ENCODE results near the gene CASP1. TPM values are rescaled to one million over a fixed set of nuclear protein-coding genes. Genes with fewer than 3 reads are reported as not detected.
A peak's percentile ranks its signal among the peaks of the same experiment; 100 is the strongest.

CASP1 gene
- polyA plus RNA-seq, 4 donors, result 67.8 to 392 (median 85.5) TPM

- Histone ChIP-seq H3K36me3 (ENCODE audit: control insufficient read depth in 3 of 3, insufficient read depth in 2 of 3, low read depth in 1 of 3, low read length in 3 of 3) (peaks cover 0 to 8% (median 7%) of the 10 kb centered on the region in 3 donors), H3K27ac (ENCODE audit: low read depth in 1 of 3, low read length in 2 of 3) (peak overlapping the region; percentile 54 to 65 (median 62)), H3K4me1 (ENCODE audit: control insufficient read depth in 3 of 3, insufficient read depth in 2 of 3, low read depth in 1 of 3, low read length in 2 of 3) (peaks cover 0 to 5% (median 3%) of the 10 kb centered on the region in 3 donors), H3K4me3 (ENCODE audit: low read depth in 1 of 3, low read length in 3 of 3) (no peak overlapping the region), H3K9me3 (ENCODE audit: control insufficient read depth in 2 of 2, insufficient read depth in 1 of 2, low read depth in 1 of 2, low read length in 1 of 2) (no peaks in the 10 kb centered on the region), H3K27me3 (ENCODE audit: control insufficient read depth in 3 of 3, insufficient read depth in 3 of 3, low read length in 3 of 3) (no peaks in the 10 kb centered on the region)
- FAIRE-seq (no peak), DNase-seq (peak in 1 of 2 donors; percentile 32)
- 13 to 32% (median 19%) methylated on average over 2 of the region's 2 CpGs for WGBS, 3 donors
Measured at GRCh38 chr11:105022527-105022926, 12.4 kb downstream of the CASP1 start.

DNA sequence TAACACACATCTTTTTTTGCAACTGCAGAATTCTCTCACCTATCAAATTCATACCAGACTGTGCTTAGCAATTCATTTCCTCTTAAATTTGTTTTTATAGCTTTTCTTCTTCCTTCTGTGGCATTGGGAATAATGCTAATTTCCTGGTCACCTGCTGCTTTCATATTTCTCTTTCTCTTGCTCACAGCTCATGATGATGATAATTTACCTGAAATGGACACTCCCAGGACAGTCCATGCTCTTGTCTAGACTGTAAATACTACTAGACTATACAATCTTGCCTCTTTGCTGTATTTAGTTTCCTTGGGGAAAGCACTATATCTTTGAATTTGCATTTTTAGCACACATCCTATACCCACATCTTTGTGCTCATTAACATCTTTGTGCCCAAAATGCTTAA, 27.5 kb downstream of the CASP1 start:
- H3K27me3 ChIP-seq (ENCODE audit: control insufficient read depth in 3 of 3, insufficient read depth in 3 of 3, low read length in 3 of 3), result no peaks in the 10 kb centered on the region
- H3K4me3 ChIP-seq (ENCODE audit: low read depth in 1 of 3, low read length in 3 of 3), result no peak overlapping the region
- no peaks in the 10 kb centered on the region for H3K9me3 ChIP-seq (ENCODE audit: control insufficient read depth in 2 of 2, insufficient read depth in 1 of 2, low read depth in 1 of 2, low read length in 1 of 2)
- no peak for DNase-seq
- H3K36me3 ChIP-seq (ENCODE audit: control insufficient read depth in 3 of 3, insufficient read depth in 2 of 3, low read depth in 1 of 3, low read length in 3 of 3), result no peaks in the 10 kb centered on the region
- no peak overlapping the region for H3K27ac ChIP-seq (ENCODE audit: low read depth in 1 of 3, low read length in 2 of 3)
- FAIRE-seq, result no peak
- H3K4me1 ChIP-seq (ENCODE audit: control insufficient read depth in 3 of 3, insufficient read depth in 2 of 3, low read depth in 1 of 3, low read length in 2 of 3), result no peaks in the 10 kb centered on the region

- Histone ChIP-seq H3K36me3 (ENCODE audit: control insufficient read depth in 3 of 3, insufficient read depth in 2 of 3, low read depth in 1 of 3, low read length in 3 of 3) (no peaks in the 10 kb centered on the region), H3K9me3 (ENCODE audit: control insufficient read depth in 2 of 2, insufficient read depth in 1 of 2, low read depth in 1 of 2, low read length in 1 of 2) (no peaks in the 10 kb centered on the region), H3K27me3 (ENCODE audit: control insufficient read depth in 3 of 3, insufficient read depth in 3 of 3, low read length in 3 of 3) (no peaks in the 10 kb centered on the region), H3K4me3 (ENCODE audit: low read depth in 1 of 3, low read length in 3 of 3) (no peak overlapping the region), H3K4me1 (ENCODE audit: control insufficient read depth in 3 of 3, insufficient read depth in 2 of 3, low read depth in 1 of 3, low read length in 2 of 3) (no peaks in the 10 kb centered on the region), H3K27ac (ENCODE audit: low read depth in 1 of 3, low read length in 2 of 3) (no peak overlapping the region)
- FAIRE-seq (no peak), DNase-seq (no peak)
- WGBS, 3 donors, result 84 to 94% (median 87%) methylated on average over 3 of the region's 3 CpGs
Measured at GRCh38 chr11:105005451-105005845, 29.5 kb downstream of the CASP1 start.

- no peak for FAIRE-seq
Measured at GRCh38 chr11:105004021-105004420, 30.9 kb downstream of the CASP1 start.

DNA sequence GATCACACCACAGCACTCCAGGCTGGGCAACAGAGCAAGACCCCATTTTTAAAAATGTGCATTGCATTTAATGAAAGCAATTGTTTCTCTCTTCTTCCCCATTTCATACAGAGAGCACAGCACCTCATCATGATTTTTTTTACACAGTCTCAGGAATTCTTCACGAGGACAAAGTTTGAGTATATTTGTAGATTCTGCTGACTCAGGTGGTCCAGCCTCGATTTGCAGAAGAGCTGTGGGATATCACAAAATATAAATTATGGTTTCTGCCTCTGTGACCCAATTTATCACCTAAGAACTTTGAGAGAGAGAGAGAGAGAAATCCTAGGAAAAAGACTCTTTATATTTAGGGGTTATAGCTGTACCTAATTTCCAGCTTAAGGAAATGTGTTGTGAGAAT, 31.8 kb downstream of the CASP1 start:
- DNase-seq, result no peak
- no peak overlapping the region for H3K27ac ChIP-seq (ENCODE audit: low read depth in 1 of 3, low read length in 2 of 3)
- 72 to 87% (median 83%) methylated on average over 2 of the region's 2 CpGs for WGBS, 3 donors
- no peaks in the 10 kb centered on the region for H3K9me3 ChIP-seq (ENCODE audit: control insufficient read depth in 2 of 2, insufficient read depth in 1 of 2, low read depth in 1 of 2, low read length in 1 of 2)
- peaks cover 0 to 4% (median 2%) of the 10 kb centered on the region in 3 donors for H3K36me3 ChIP-seq (ENCODE audit: control insufficient read depth in 3 of 3, insufficient read depth in 2 of 3, low read depth in 1 of 3, low read length in 3 of 3)
- H3K27me3 ChIP-seq (ENCODE audit: control insufficient read depth in 3 of 3, insufficient read depth in 3 of 3, low read length in 3 of 3), result no peaks in the 10 kb centered on the region
- H3K4me3 ChIP-seq (ENCODE audit: low read depth in 1 of 3, low read length in 3 of 3), result no peak overlapping the region
- FAIRE-seq, result no peak
- no peaks in the 10 kb centered on the region for H3K4me1 ChIP-seq (ENCODE audit: control insufficient read depth in 3 of 3, insufficient read depth in 2 of 3, low read depth in 1 of 3, low read length in 2 of 3)

More at GRCh38 chr11:105004021-105004420, 30.9 kb downstream of the CASP1 start:
- Histone ChIP-seq H3K27ac (ENCODE audit: low read depth in 1 of 3, low read length in 2 of 3) (no peak overlapping the region), H3K36me3 (ENCODE audit: control insufficient read depth in 3 of 3, insufficient read depth in 2 of 3, low read depth in 1 of 3, low read length in 3 of 3) (peaks cover 0 to 4% (median 0%) of the 10 kb centered on the region in 3 donors), H3K9me3 (ENCODE audit: control insufficient read depth in 2 of 2, insufficient read depth in 1 of 2, low read depth in 1 of 2, low read length in 1 of 2) (no peaks in the 10 kb centered on the region), H3K4me1 (ENCODE audit: control insufficient read depth in 3 of 3, insufficient read depth in 2 of 3, low read depth in 1 of 3, low read length in 2 of 3) (no peaks in the 10 kb centered on the region), H3K4me3 (ENCODE audit: low read depth in 1 of 3, low read length in 3 of 3) (no peak overlapping the region), H3K27me3 (ENCODE audit: control insufficient read depth in 3 of 3, insufficient read depth in 3 of 3, low read length in 3 of 3) (no peaks in the 10 kb centered on the region)
- DNase-seq, result no peak
- WGBS, 3 donors, result 72 to 91% (median 86%) methylated on average over 3 of the region's 3 CpGs

GRCh38 chr11:105000797-105001196, 34.1 kb downstream of the CASP1 start:
- Histone ChIP-seq H3K4me3 (ENCODE audit: low read depth in 1 of 3, low read length in 3 of 3) (no peak overlapping the region), H3K27me3 (ENCODE audit: control insufficient read depth in 3 of 3, insufficient read depth in 3 of 3, low read length in 3 of 3) (no peaks in the 10 kb centered on the region), H3K4me1 (ENCODE audit: control insufficient read depth in 3 of 3, insufficient read depth in 2 of 3, low read depth in 1 of 3, low read length in 2 of 3) (no peaks in the 10 kb centered on the region), H3K36me3 (ENCODE audit: control insufficient read depth in 3 of 3, insufficient read depth in 2 of 3, low read depth in 1 of 3, low read length in 3 of 3) (peaks cover 0 to 4% (median 2%) of the 10 kb centered on the region in 3 donors), H3K9me3 (ENCODE audit: control insufficient read depth in 2 of 2, insufficient read depth in 1 of 2, low read depth in 1 of 2, low read length in 1 of 2) (no peaks in the 10 kb centered on the region), H3K27ac (ENCODE audit: low read depth in 1 of 3, low read length in 2 of 3) (no peak overlapping the region)
- WGBS, 3 donors, result 83 to 90% (median 87%) methylated on average over 7 of the region's 7 CpGs
- no peak for FAIRE-seq
- peak; percentile 14 to 25 for DNase-seq

DNA sequence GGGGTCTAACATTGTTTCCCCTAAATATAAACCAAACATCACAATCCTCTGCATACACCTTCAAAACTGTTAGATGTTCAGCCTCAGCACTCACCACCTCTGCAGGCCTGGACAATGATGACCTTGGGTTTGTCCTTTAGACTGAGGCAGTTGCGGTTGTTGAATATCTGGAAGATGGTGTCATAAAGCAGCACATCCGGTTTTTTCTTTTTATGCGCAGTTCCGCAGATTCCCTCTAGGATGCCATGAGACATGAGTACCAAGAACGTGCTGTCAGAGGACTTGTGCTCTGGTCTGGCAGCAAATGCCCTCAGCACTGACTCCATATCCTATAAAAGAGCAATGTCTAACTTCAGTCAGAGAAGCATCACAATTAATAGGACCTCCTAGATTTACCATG, 34.8 kb downstream of the CASP1 start:
- no peaks in the 10 kb centered on the region for H3K4me1 ChIP-seq (ENCODE audit: control insufficient read depth in 3 of 3, insufficient read depth in 2 of 3, low read depth in 1 of 3, low read length in 2 of 3)
- H3K4me3 ChIP-seq (ENCODE audit: low read depth in 1 of 3, low read length in 3 of 3), result no peak overlapping the region
- DNase-seq, result no peak
- no peaks in the 10 kb centered on the region for H3K27me3 ChIP-seq (ENCODE audit: control insufficient read depth in 3 of 3, insufficient read depth in 3 of 3, low read length in 3 of 3)
- no peaks in the 10 kb centered on the region for H3K9me3 ChIP-seq (ENCODE audit: control insufficient read depth in 2 of 2, insufficient read depth in 1 of 2, low read depth in 1 of 2, low read length in 1 of 2)
- H3K36me3 ChIP-seq (ENCODE audit: control insufficient read depth in 3 of 3, insufficient read depth in 2 of 3, low read depth in 1 of 3, low read length in 3 of 3), result peaks cover 0 to 4% (median 2%) of the 10 kb centered on the region in 3 donors
- FAIRE-seq, result no peak
- 87 to 92% (median 91%) methylated on average over 5 of the region's 5 CpGs for WGBS, 3 donors
- H3K27ac ChIP-seq (ENCODE audit: low read depth in 1 of 3, low read length in 2 of 3), result no peak overlapping the region

GRCh38 chr11:104999721-105000120, 35.2 kb downstream of the CASP1 start:
- Histone ChIP-seq H3K9me3 (ENCODE audit: control insufficient read depth in 2 of 2, insufficient read depth in 1 of 2, low read depth in 1 of 2, low read length in 1 of 2) (no peaks in the 10 kb centered on the region), H3K36me3 (ENCODE audit: control insufficient read depth in 3 of 3, insufficient read depth in 2 of 3, low read depth in 1 of 3, low read length in 3 of 3) (peaks cover 0 to 6% (median 2%) of the 10 kb centered on the region in 3 donors), H3K4me3 (ENCODE audit: low read depth in 1 of 3, low read length in 3 of 3) (no peak overlapping the region), H3K27ac (ENCODE audit: low read depth in 1 of 3, low read length in 2 of 3) (no peak overlapping the region), H3K27me3 (ENCODE audit: control insufficient read depth in 3 of 3, insufficient read depth in 3 of 3, low read length in 3 of 3) (no peaks in the 10 kb centered on the region), H3K4me1 (ENCODE audit: control insufficient read depth in 3 of 3, insufficient read depth in 2 of 3, low read depth in 1 of 3, low read length in 2 of 3) (no peaks in the 10 kb centered on the region)
- DNase-seq (no peak), FAIRE-seq (no peak)
- WGBS, 3 donors, result 59 to 82% (median 69%) methylated on average over 1 of the region's 1 CpG

DNA sequence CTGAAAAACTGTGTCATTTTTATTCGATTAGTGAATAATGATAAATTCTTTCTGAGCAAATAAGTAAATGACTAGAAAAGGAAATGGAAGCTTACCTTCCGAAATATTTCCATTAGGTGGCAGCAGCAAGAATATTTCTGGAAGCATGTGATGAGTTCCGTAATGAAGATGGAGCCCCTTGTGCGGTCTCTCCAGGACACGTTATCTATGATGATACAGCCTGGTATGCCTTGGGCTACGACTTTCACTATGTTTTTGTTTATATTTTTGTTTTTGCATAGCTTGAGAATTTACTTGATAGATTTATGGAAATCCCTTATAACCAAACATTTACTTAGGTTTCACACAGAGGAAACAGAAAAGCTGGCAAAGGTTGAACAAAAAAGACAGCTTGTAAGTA, 37.7 kb downstream of the CASP1 start:
- peaks cover 0 to 7% (median 2%) of the 10 kb centered on the region in 3 donors for H3K36me3 ChIP-seq (ENCODE audit: control insufficient read depth in 3 of 3, insufficient read depth in 2 of 3, low read depth in 1 of 3, low read length in 3 of 3)
- DNase-seq (peak in 1 of 2 donors; percentile 21), FAIRE-seq (no peak)
- no peaks in the 10 kb centered on the region for H3K27me3 ChIP-seq (ENCODE audit: control insufficient read depth in 3 of 3, insufficient read depth in 3 of 3, low read length in 3 of 3)
- H3K9me3 ChIP-seq (ENCODE audit: control insufficient read depth in 2 of 2, insufficient read depth in 1 of 2, low read depth in 1 of 2, low read length in 1 of 2), result no peaks in the 10 kb centered on the region
- no peak overlapping the region for H3K27ac ChIP-seq (ENCODE audit: low read depth in 1 of 3, low read length in 2 of 3)
- WGBS, 3 donors, result 58 to 78% (median 65%) methylated on average over 6 of the region's 6 CpGs
- no peak overlapping the region for H3K4me3 ChIP-seq (ENCODE audit: low read depth in 1 of 3, low read length in 3 of 3)
- no peaks in the 10 kb centered on the region for H3K4me1 ChIP-seq (ENCODE audit: control insufficient read depth in 3 of 3, insufficient read depth in 2 of 3, low read depth in 1 of 3, low read length in 2 of 3)

Data from small intestine (tissue), 7 donors.